Dendritic cell treated with granulocyte-macrophage colony-stimulating factor and Interleukin-4, amounts not matched to agents 40 ng/mL and 50 ng/mL, for 4 days (primary cell): ENCODE measurements around the gene SV2B.

Experiments used
- H3K27ac Mint-ChIP-seq: one replicate; pipeline ENCODE4 v1.8.0; 2022; ENCODE audit warnings: mild to moderate bottlenecking, mixed read lengths
- H3K27me3 Mint-ChIP-seq: one replicate; pipeline ENCODE4 v1.8.0; 2022; ENCODE audit warnings: mild to moderate bottlenecking, mixed read lengths
- H3K36me3 Mint-ChIP-seq: one replicate; pipeline ENCODE4 v1.8.0; 2022; ENCODE audit warnings: low read depth, mixed read lengths
- H3K4me1 Mint-ChIP-seq: one replicate; pipeline ENCODE4 v1.8.0; 2022; ENCODE audit warnings: low read depth, mixed read lengths
- H3K4me3 Mint-ChIP-seq: one replicate; pipeline ENCODE4 v1.8.0; 2022; ENCODE audit warnings: mild to moderate bottlenecking, moderate library complexity, mixed read lengths
- H3K9me3 Mint-ChIP-seq: one replicate; pipeline ENCODE4 v1.8.0; 2022; ENCODE audit warnings: mixed read lengths
- intact Hi-C: fragments of 100-400 bp; cut with micrococcal nuclease; formaldehyde crosslinking; loops from one replicate; pipeline ENCODE4 v1.15.0; 2022

SV2B gene

DNA sequence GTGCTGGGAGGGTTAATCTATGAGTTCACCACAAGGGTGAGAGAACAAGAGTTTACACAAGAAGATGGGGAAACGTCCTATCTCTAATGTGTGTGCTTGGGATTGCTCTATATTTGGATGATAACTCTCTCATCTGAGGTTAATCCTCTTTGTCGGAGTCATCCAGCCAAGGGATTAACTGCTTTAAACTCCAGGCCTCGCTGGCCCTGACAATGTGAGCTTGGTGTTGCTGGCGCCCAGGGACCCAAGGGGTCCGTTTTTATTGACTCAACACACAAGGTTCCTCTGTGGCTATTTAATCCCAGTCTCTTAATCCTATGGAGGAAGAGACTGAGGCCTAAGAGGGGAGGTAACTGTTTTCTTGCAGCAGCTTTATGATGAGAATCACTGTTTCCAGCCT lies 14.2 kb downstream of the SV2B start:
- intact Hi-C loops: no loop called here
- H3K9me3 Mint-ChIP-seq: no peaks in the 10 kb centered on the region
- no peaks in the 10 kb centered on the region for H3K36me3 Mint-ChIP-seq
- no peak overlapping the region for H3K27ac Mint-ChIP-seq
- H3K4me1 Mint-ChIP-seq: no peaks in the 10 kb centered on the region
- H3K4me3 Mint-ChIP-seq: no peak overlapping the region
- H3K27me3 Mint-ChIP-seq: peaks cover 33% of the 10 kb centered on the region

DNA sequence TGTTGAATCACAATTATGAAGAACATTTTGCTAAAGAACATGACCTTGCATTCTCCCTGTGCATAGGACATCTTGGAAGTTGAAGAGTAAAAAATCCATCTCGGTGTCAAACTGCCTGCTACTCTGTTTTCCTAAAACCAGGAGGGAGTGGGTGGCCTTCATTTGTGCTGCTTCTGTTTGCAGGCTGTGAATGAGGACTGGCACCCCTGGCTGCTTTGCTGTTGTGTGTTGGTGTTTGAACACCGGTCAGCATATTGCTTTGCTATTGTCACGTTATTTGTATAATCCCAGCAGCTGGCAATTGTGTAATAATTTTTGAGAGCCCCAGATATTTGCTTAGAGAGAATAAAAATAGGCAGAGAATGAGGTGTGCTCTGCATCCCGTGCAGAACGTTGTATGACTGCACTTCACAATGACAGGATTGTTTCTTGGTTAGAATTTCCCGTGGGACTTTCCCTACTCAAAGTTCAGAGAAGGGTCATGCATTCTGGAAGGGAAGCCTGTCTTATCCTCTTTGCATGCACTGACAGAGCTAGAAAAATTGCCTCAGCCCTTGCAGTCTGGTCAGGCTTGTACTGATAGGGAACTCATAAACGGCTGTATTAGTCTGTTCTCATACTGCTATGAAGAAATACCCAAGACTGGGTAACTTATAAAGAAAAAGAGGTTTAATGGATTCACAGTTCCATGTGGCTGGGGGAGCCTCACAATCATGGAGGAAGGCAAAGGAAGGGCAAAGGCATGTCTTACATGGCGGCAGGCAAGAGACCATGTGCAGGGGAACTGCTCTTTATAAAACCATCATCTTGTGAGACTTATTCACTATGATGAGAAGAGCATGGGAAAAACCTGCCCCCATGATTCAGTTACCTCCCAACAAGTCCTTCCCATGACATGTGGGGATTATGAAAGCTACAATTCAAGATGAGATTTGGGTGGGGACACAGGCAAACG lies 16.3 kb downstream of the SV2B start:
- H3K27me3 Mint-ChIP-seq: peaks cover 31% of the 10 kb centered on the region
- H3K36me3 Mint-ChIP-seq: no peaks in the 10 kb centered on the region
- intact Hi-C loops: no loop called here
- no peak overlapping the region for H3K27ac Mint-ChIP-seq
- H3K9me3 Mint-ChIP-seq: no peaks in the 10 kb centered on the region
- no peaks in the 10 kb centered on the region for H3K4me1 Mint-ChIP-seq
- no peak overlapping the region for H3K4me3 Mint-ChIP-seq

DNA sequence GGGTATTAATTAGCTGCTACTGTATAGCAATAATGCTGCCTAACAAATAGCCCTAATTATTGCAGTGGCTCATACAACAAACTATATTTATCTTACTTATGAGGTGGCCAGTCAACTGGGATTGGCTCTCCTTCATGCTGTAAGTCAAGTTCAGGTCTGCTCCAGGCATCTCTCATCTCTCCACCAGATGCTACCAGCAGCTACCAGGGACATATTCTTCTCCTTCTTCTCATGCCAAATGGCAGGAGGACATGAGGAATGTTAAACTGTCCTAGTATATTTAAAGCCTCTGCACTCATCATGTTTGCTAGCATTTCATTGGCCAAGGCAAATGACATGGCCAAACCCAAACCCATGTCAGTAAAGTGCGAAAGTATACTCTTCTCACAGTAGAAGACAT lies 17.3 kb downstream of the SV2B start:
- Mint-ChIP-seq H3K36me3 (no peaks in the 10 kb centered on the region), H3K27me3 (peaks cover 30% of the 10 kb centered on the region), H3K4me3 (no peak overlapping the region), H3K4me1 (no peaks in the 10 kb centered on the region), H3K9me3 (no peaks in the 10 kb centered on the region), H3K27ac (no peak overlapping the region)
- intact Hi-C loops: no loop called here

DNA sequence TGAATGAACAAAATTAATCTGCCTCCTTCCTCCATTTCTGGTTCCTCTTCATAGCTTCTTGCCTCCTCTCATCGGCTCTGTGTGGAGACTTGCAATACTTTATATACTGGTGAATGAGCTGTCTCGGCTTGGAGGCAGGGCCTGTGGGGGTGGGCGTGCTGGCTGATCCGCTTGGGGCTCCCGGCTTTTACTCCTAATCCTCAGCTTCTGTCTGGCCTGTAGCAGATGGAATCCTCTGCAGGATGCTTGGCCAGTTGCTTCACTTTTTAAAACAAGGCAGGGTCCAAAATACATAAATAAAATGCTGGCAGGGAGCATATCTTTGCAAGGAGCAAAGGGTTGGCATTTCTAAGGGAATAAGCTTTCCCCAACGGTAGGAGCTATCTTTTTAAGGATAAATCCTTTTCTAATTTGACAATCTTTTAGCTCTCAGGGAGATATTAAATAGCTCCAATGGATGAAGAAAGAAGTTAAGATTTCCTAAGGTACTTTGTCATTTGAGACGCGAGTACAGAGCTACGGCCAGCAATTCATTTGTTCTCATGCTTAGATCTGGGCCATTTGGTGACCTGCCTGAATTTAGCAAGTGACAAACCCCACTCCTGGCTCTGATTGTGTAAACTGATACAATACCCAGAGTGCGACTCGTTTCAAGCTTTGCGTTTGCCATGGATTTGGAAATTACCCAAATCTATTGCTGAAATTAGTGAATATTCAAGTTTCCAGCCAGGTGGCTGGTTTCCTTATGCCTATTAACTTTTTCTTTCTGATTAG lies 18.9 kb downstream of the SV2B start:
- Mint-ChIP-seq H3K27ac (no peak overlapping the region), H3K4me1 (no peaks in the 10 kb centered on the region), H3K4me3 (no peak overlapping the region), H3K9me3 (no peaks in the 10 kb centered on the region), H3K27me3 (peaks cover 35% of the 10 kb centered on the region), H3K36me3 (no peaks in the 10 kb centered on the region)
- intact Hi-C loops: no loop called here

DNA sequence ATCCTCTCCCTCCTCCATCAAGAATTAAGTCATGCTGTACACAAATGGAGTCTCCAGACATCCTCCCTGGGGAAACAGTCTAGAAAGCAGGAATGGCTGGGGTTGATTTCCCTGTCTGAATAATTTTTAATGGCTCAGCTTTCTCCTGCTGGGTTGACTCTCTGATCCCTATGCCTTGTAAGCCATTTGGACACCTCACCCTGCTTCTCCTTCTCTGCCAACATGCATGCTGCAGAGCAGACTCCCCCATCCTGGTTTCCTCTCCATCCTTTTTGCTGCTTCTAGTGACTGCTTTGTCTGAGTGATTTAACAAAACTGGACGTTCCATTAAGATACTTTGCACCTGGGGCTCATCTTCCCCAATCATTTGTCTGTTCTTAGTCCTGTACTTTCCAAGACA lies 22.2 kb downstream of the SV2B start:
- intact Hi-C loops: no loop called here
- H3K4me1 Mint-ChIP-seq: no peaks in the 10 kb centered on the region
- H3K27me3 Mint-ChIP-seq: peaks cover 32% of the 10 kb centered on the region
- no peak overlapping the region for H3K27ac Mint-ChIP-seq
- no peaks in the 10 kb centered on the region for H3K36me3 Mint-ChIP-seq
- no peaks in the 10 kb centered on the region for H3K9me3 Mint-ChIP-seq
- no peak overlapping the region for H3K4me3 Mint-ChIP-seq

DNA sequence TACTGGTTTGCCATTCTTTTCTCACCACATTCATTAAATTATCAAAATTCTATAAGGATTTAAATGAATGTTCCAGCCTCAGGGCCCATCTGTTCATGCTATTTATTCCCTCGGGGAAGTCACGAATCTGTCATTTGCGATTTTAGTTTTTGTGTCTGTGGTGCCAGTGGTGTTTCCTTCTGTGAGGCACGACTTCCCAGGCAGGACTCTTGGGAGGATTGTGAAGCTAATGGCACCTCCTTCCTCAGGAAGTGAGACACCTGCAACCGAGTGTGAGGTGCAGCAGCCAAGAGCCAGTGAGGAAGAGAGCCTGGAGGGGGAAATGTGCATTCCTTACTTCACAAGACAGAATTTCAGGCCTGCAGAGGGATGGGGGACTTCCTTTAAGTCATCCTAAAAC lies 24.1 kb downstream of the SV2B start:
- Mint-ChIP-seq H3K36me3 (no peaks in the 10 kb centered on the region), H3K4me1 (no peaks in the 10 kb centered on the region), H3K4me3 (no peak overlapping the region), H3K27me3 (peaks cover 26% of the 10 kb centered on the region), H3K27ac (no peak overlapping the region), H3K9me3 (no peaks in the 10 kb centered on the region)
- intact Hi-C loops: no loop called here

DNA sequence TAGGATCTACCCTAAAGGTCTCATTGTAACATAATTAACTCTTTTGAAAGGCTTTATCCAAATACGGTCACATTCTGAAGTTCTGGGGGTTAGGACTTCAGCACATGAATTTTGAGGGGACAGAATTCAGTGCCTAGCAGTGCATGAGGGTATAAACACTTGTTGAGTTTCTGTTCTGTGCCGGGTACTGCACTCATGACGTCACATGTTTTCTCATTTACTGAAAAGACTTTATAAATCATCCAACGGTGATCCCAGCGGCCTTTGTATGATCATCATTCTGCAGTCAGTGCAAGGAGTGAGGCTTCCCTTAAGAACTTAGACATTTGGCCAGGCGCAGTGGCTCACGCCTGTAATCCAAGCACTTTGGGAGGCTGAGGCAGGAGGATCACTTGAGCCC lies 25.1 kb downstream of the SV2B start:
- Mint-ChIP-seq H3K27ac (no peak overlapping the region), H3K4me1 (no peaks in the 10 kb centered on the region), H3K4me3 (no peak overlapping the region), H3K9me3 (no peaks in the 10 kb centered on the region), H3K36me3 (no peaks in the 10 kb centered on the region), H3K27me3 (peaks cover 24% of the 10 kb centered on the region)
- intact Hi-C loops: no loop called here

DNA sequence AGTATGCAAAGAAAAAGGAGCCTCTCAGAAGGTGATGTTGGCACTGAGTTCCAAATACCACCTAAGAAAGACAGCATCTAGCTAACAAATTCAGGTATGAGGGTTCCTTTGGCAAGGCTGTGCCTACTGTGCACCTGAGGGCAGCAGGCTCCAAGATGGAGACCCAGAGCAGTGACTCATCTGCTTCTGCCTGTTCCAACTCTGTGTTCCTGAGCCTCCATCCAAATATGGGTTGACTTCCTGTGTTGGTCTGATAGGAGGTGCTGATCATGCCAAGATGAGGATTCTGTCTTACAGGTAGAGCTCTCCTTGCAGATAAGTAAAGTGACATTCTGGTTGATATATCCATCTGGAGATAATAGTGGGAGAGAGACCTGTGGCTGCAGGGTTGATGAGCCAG lies 26.0 kb downstream of the SV2B start:
- no peaks in the 10 kb centered on the region for H3K4me1 Mint-ChIP-seq
- no peak overlapping the region for H3K4me3 Mint-ChIP-seq
- no peaks in the 10 kb centered on the region for H3K36me3 Mint-ChIP-seq
- peaks cover 24% of the 10 kb centered on the region for H3K27me3 Mint-ChIP-seq
- H3K27ac Mint-ChIP-seq: no peak overlapping the region
- intact Hi-C loops: no loop called here
- no peaks in the 10 kb centered on the region for H3K9me3 Mint-ChIP-seq

DNA sequence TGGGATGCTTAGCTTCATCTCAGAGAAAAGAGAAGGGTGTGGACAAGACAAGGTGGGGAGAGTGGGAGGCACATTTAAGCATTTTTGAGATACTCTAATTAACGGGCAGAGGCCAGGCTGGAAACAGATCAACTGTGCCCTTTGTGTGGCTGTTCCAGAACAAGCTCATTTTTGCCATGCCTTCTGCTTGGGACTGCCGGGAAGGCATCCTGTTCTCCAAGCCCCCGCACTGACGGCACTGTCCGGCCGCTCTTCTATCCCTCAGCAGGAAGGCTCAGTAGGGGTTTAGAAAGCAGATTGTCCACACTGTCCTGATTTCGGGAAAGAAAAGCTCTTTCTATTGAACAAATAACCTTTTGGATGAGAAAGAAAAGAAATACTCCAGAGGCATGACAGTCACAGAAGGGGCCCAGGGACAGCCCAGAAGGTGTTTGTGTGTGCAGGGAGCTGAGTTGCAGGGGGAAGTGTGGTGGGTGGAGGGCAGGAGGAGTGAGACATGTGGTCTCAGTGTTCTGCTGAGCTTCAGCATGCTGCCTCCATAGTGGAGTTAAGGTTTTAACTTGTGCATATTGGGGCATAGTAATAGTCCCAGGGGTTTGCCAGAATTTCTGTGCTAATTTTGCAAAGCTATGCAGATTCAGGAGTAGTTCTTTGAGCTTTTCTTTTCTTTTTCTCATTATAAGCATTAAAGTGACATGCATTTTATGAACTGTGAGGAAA lies 27.3 kb downstream of the SV2B start:
- no peaks in the 10 kb centered on the region for H3K36me3 Mint-ChIP-seq
- no peak overlapping the region for H3K27ac Mint-ChIP-seq
- H3K4me3 Mint-ChIP-seq: no peak overlapping the region
- intact Hi-C loops: no loop called here
- H3K27me3 Mint-ChIP-seq: peaks cover 18% of the 10 kb centered on the region
- no peaks in the 10 kb centered on the region for H3K4me1 Mint-ChIP-seq
- no peaks in the 10 kb centered on the region for H3K9me3 Mint-ChIP-seq

DNA sequence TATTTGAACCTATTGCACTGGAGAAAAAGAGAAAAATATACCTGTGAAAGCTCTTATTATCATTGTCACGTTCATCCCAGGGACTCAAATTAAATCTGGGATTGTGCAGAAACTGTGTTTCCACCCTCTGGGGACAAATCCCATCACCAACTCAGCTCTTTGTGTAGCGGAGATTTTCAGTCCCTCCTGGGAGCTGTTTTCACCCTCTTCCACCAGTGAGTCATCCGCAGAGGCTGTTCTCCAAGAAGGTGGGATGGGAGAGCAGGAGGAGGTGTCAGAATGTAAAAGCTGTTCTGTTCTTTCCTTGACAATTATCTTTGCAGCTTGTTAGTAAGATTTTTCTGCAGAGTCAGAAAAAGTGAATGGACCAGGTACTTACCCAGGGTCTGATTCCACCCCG lies 28.0 kb downstream of the SV2B start:
- H3K36me3 Mint-ChIP-seq: no peaks in the 10 kb centered on the region
- intact Hi-C loops: no loop called here
- no peak overlapping the region for H3K27ac Mint-ChIP-seq
- peaks cover 17% of the 10 kb centered on the region for H3K27me3 Mint-ChIP-seq
- H3K9me3 Mint-ChIP-seq: no peaks in the 10 kb centered on the region
- H3K4me1 Mint-ChIP-seq: no peaks in the 10 kb centered on the region
- H3K4me3 Mint-ChIP-seq: no peak overlapping the region

DNA sequence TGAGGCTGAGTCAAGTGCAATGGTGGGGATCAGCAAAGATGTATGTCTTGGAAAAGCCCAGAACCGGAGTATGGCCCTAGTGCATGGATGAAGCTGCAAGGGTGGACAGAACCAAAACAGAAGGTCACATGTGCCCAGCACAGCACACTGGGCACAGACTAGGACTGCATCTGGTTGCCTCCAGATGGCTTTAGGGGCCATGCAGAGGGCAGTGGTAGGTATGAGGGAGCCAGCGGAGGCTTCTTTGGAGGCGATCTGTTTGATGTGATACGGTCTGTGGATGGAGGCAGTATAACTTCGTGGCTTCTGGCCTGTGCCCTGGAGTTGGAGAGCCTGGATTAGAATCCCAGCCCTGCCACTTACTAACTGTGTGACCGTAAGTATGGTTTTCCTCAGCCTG lies 29.4 kb downstream of the SV2B start:
- H3K27me3 Mint-ChIP-seq: peaks cover 14% of the 10 kb centered on the region
- H3K36me3 Mint-ChIP-seq: no peaks in the 10 kb centered on the region
- H3K4me1 Mint-ChIP-seq: no peaks in the 10 kb centered on the region
- no peaks in the 10 kb centered on the region for H3K9me3 Mint-ChIP-seq
- intact Hi-C loops: no loop called here
- no peak overlapping the region for H3K4me3 Mint-ChIP-seq
- H3K27ac Mint-ChIP-seq: no peak overlapping the region

DNA sequence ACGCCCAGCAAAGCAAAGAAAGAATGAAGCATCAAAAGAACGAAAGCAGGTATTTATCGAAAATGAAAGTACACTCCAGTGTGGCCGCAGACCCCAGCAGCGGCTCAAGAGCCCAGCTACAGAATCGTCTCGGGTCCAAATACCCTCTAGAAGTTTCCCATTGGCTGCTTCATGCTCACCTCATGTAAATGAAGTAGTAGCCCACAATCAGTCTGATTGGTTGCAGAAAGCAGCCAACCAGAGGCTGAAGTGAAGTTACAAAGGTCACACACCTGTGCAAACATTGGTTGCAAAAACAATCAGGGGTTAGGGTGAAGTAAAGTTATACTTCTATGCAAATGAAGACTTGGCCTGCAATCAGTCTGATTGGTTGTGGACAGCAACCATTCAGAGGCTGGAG lies 32.0 kb downstream of the SV2B start:
- intact Hi-C loops: no loop called here
- H3K36me3 Mint-ChIP-seq: no peaks in the 10 kb centered on the region
- H3K4me3 Mint-ChIP-seq: no peak overlapping the region
- no peaks in the 10 kb centered on the region for H3K9me3 Mint-ChIP-seq
- H3K27me3 Mint-ChIP-seq: peaks cover 9% of the 10 kb centered on the region
- H3K4me1 Mint-ChIP-seq: no peaks in the 10 kb centered on the region
- no peak overlapping the region for H3K27ac Mint-ChIP-seq

DNA sequence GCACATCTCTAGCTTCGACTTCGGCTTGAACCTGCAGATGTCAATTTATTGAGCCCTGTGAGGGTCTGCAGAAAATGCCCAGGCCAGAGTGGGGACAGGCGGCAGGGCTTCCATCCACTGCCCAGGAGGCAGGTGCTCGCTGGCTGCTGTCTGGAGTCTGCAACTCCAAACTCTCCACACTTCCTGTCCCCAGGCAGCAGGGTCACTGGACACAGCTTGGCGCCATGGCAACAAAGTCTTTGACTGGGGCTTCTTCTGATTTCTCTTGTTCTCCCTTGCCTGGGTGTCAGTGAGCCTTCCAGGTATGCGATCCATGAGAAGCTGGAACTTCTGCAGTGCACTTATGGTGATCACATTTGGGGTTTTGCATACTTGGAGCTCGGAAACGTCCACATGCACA lies 33.5 kb downstream of the SV2B start:
- no peaks in the 10 kb centered on the region for H3K9me3 Mint-ChIP-seq

More for the DNA sequence above, 33.5 kb downstream of the SV2B start:
- Mint-ChIP-seq H3K27ac (no peak overlapping the region), H3K27me3 (peaks cover 6% of the 10 kb centered on the region), H3K36me3 (no peaks in the 10 kb centered on the region), H3K4me3 (no peak overlapping the region), H3K4me1 (no peaks in the 10 kb centered on the region)
- intact Hi-C loops: no loop called here
